GM13976 (cell line): ENCODE results near the gene HOXB4.

ENCODE experiments used
- DNase-seq: peaks from one replicate; pipeline ENCODE4 v3.0.0; 2012; ENCODE audit warnings: low spot score
- CTCF ChIP-seq: IDR thresholded peaks from 2 replicates; pipeline ENCODE4 v1.5.1; 2012; ENCODE audit warnings: borderline replicate concordance, mild to moderate bottlenecking; ENCODE audit not compliant: insufficient read depth; ENCODE audit errors: extremely low read depth, missing control alignments, control extremely low read depth
- in situ Hi-C: fragments of 300-500 bp; cut with MboI; formaldehyde crosslinking; loops from one replicate; pipeline ENCODE4 v1.12.0; 2022; ENCODE audit warnings: low sequenced_read_pairs, mixed read lengths, inconsistent platforms; ENCODE audit not compliant: unreplicated experiment

The HOXB4 gene

DNA sequence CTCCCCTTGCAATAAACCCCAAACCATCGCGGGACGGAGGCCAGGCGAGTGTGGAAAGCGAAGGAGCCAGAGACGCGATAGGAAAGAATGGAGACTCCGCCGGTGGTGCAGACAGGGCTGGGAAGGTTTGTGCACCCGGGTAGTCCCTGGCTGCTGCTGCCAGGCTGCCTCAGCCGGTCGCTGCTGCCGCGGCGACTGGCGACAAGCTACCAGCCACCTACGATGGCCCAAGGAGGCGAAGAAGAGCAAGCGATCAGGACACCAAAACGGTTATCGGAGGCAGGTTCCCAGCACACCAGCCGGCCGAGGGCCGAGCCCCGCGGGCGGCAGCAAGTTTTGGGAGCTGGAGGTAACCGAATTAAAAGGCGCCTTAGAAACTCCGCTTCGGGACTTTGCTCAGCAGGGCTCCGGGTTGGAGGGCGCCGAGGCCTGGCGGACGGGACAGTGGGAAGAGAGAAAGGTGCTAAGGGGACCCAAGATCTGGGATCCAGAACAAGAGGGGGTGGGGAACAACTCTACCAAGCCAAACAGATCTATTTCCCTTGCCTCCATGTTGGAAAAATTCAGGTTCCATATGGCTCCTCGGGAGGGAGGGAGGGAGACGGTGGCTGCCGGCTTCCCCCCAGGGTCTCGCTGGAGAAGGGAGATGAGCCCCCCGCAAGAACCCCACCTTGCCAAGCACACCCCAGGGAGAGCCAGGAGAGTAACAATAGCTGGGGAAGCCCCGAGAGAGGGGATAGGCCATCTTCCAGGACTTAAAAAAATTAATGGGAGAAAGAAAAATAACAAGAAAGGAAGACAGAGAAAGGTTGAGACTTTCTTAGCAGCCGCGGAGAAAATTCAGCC, 23.5 kb downstream of the HOXB4 start:
- no peak for TF ChIP-seq CTCF
- no peak for DNase-seq
- in situ Hi-C loops: no loop called here

DNA sequence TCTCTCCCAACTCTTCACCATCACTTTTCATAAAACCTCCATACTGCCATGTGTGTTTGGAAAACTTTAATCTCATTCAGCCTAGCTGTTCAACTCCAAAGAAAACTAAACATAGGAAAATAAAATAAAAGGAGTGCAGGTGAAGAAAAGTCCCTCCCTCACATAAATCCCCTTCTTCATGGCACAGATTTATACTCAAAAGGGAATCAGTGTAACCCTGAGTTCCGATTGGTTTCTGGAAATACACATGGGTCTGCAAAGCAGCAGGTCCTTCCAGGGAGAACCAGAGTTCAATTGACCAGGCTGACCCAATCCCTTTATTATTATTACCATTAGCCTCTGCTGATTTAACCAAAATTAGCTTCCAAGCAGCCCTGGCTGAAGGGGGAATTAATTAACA, 24.3 kb downstream of the HOXB4 start:
- TF ChIP-seq CTCF: no peak
- in situ Hi-C loops: no loop called here
- no peak for DNase-seq

- in situ Hi-C loops: no loop called here
Observed at GRCh38 chr17:48553190-48553547, 25.0 kb downstream of the HOXB4 start.

DNA sequence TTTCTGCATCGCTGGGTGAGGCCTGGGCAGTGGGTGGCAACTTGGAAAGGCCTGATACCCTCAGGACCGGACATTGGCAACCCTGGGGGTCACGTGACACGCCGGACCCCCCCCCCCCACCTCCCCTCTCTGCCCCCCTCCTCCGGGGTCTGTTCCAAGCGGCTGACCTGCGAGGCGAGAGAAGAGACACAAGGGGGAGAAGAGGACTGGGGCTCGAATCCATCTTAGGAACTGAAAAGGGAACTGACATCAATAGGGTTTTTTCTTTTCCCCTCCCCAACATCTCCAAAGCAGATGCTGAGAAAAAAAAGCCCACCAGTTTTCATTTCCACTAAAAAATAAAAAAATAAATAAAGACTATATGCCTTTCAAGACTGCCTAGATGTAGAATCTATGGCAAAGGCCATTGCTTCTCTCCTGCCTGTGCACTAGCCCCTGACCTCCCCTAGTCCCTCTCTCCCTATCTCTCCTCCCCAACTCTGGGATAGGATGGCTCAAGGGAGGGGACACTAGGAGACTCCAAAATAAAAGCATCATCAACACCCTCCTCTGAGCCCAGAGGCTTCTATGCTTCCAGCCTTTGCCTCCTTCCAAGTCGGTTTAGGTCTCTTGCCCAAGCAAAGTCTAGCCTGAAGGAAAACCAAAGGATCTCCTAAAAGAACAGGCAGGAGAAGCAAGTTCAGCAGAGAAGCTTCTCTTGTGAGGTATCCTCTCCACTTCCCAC, 25.5 kb downstream of the HOXB4 start:
- DNase-seq: no peak
- TF ChIP-seq CTCF: no peak
- in situ Hi-C loops: no loop called here

More at GRCh38 chr17:48553190-48553547, 25.0 kb downstream of the HOXB4 start:
- DNase-seq: no peak
- no peak for TF ChIP-seq CTCF

GRCh38 chr17:48551596-48552465, 26.3 kb downstream of the HOXB4 start:
- no peak for TF ChIP-seq CTCF
- DNase-seq: no peak
- in situ Hi-C loops: no loop called here

GRCh38 chr17:48551214-48551555, 27.0 kb downstream of the HOXB4 start:
- no peak for TF ChIP-seq CTCF
- in situ Hi-C loops: no loop called here
- DNase-seq: no peak
